Activated CD8-positive, alpha-beta memory T cell treated with anti-CD3 and anti-CD28 coated beads, Interleukin-2, amount 50 U/mL, for 1 hour (primary cell): ENCODE results near the gene UQCRQ.
A peak's percentile ranks its signal among the peaks of the same experiment; 100 is the strongest.

Experiments used
- DNase-seq: peaks from one replicate; pipeline ENCODE4 v3.0.0-alpha.2; 2020; ENCODE audit errors: extremely low read depth

Gene UQCRQ

GRCh38 chr5:132866342-132867045 lies at the start of gene UQCRQ, which contains the start of gene GDF9:
TSS of gene UQCRQ (plus strand) at chr5:132866642. CDS start at chr5:132866882, 240 bp downstream.
TSS of gene GDF9 (minus strand) at chr5:132866469. CDS start at chr5:132864533, 1,936 bp downstream.
- peak; percentile 93 for DNase-seq

- DNase-seq, result no peak
Measured at GRCh38 chr5:132817011-132817410, 49.4 kb upstream of the UQCRQ start.

- no peak for DNase-seq
Measured at GRCh38 chr5:132819468-132819867, 47.0 kb upstream of the UQCRQ start.

GRCh38 chr5:132820162-132820754 lies 46.2 kb upstream of the UQCRQ start:
- peak; percentile 69 for DNase-seq

- DNase-seq, result no peak
Measured at GRCh38 chr5:132821350-132821749, 45.1 kb upstream of the UQCRQ start.

- DNase-seq, result no peak
Measured at GRCh38 chr5:132821791-132822190, 44.7 kb upstream of the UQCRQ start.

- no peak for DNase-seq
Measured at GRCh38 chr5:132822650-132823480, 43.6 kb upstream of the UQCRQ start.

GRCh38 chr5:132823481-132824050 lies 42.9 kb upstream of the UQCRQ start:
- no peak for DNase-seq

- DNase-seq, result no peak
Measured at GRCh38 chr5:132824426-132824825, 42.0 kb upstream of the UQCRQ start.

- no peak for DNase-seq
Measured at GRCh38 chr5:132825033-132825833, 41.2 kb upstream of the UQCRQ start.

- DNase-seq, result no peak
Measured at GRCh38 chr5:132825834-132826391, 40.5 kb upstream of the UQCRQ start.

GRCh38 chr5:132826424-132827082 lies 39.9 kb upstream of the UQCRQ start:
- no peak for DNase-seq

GRCh38 chr5:132827943-132828673 lies 38.3 kb upstream of the UQCRQ start:
- DNase-seq, result no peak

GRCh38 chr5:132828846-132829494 lies 37.5 kb upstream of the UQCRQ start:
- no peak for DNase-seq

GRCh38 chr5:132829742-132830435 lies 36.6 kb upstream of the UQCRQ start:
- DNase-seq, result peak; percentile 30

- no peak for DNase-seq
Measured at GRCh38 chr5:132830436-132831094, 35.9 kb upstream of the UQCRQ start, which contains the start of gene SHROOM1. TSS of gene SHROOM1 (minus strand) at chr5:132830647. CDS start at chr5:132826140, 4,507 bp downstream.

- no peak for DNase-seq
Measured at GRCh38 chr5:132831095-132831860, 35.2 kb upstream of the UQCRQ start.
